ENCODE data around the gene SIGMAR1. TPM values are rescaled to one million over a fixed set of nuclear protein-coding genes. Genes with fewer than 3 reads are reported as not detected.

The SIGMAR1 gene
- total RNA-seq, 6 experiments from 2014 or later = 126 to 148 (median 138) TPM

DNA sequence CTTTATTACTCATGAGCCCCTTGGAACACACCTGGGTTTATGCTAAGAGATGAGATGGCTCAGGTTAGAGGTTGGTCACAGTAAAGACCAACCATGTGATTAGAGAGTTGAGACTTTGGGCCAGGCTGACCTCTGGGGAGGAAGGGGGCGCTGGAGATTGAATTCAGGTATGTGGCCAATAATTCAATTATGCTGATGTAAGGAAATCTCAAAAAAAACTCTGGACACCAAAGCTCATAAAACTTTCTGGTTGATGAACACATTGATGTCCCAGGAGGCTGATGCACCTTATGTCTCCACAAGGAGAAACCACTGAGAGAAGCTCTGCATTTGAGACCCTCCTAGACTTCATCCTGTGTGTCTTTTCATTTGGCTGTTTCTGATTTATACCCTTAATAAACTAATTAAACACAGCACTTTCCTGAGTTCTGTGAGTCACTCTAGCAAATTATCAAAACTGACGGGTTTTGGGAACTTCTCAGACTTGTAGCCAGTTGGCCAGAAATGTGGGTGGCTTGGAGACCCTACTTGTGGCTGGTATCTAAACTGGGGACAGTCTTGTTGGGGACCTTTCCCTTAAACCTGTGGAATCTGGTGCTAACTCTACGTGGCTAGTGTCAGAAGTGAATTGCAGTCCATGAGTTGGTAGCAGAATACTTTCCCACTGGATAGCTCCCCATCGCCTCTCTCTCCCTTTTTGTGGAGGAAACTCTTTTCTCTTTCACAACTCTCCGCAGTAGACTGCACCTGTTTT, 32.4 kb upstream of the SIGMAR1 start:
- DNase-seq = no peak
- H3K27ac Mint-ChIP-seq = no peak overlapping the region
- H3K9me3 Mint-ChIP-seq = peaks cover 7% of the 10 kb centered on the region
- H3K27me3 Mint-ChIP-seq (ENCODE audit: insufficient read depth) = peaks cover 2% of the 10 kb centered on the region; the same call in 1 of the 2 replicates
- peaks cover 20% of the 10 kb centered on the region for H3K4me1 Mint-ChIP-seq (ENCODE audit: low read depth)
- no peak overlapping the region for H3K4me3 Mint-ChIP-seq
- H3K36me3 Mint-ChIP-seq (ENCODE audit: low read depth) = peaks cover 29% of the 10 kb centered on the region
- TF ChIP-seq, protein P1, sequence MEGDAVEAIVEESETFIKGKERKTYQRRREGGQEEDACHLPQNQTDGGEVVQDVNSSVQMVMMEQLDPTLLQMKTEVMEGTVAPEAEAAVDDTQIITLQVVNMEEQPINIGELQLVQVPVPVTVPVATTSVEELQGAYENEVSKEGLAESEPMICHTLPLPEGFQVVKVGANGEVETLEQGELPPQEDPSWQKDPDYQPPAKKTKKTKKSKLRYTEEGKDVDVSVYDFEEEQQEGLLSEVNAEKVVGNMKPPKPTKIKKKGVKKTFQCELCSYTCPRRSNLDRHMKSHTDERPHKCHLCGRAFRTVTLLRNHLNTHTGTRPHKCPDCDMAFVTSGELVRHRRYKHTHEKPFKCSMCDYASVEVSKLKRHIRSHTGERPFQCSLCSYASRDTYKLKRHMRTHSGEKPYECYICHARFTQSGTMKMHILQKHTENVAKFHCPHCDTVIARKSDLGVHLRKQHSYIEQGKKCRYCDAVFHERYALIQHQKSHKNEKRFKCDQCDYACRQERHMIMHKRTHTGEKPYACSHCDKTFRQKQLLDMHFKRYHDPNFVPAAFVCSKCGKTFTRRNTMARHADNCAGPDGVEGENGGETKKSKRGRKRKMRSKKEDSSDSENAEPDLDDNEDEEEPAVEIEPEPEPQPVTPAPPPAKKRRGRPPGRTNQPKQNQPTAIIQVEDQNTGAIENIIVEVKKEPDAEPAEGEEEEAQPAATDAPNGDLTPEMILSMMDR (IDR thresholded peaks at IDR 0.05) = no peak

DNA sequence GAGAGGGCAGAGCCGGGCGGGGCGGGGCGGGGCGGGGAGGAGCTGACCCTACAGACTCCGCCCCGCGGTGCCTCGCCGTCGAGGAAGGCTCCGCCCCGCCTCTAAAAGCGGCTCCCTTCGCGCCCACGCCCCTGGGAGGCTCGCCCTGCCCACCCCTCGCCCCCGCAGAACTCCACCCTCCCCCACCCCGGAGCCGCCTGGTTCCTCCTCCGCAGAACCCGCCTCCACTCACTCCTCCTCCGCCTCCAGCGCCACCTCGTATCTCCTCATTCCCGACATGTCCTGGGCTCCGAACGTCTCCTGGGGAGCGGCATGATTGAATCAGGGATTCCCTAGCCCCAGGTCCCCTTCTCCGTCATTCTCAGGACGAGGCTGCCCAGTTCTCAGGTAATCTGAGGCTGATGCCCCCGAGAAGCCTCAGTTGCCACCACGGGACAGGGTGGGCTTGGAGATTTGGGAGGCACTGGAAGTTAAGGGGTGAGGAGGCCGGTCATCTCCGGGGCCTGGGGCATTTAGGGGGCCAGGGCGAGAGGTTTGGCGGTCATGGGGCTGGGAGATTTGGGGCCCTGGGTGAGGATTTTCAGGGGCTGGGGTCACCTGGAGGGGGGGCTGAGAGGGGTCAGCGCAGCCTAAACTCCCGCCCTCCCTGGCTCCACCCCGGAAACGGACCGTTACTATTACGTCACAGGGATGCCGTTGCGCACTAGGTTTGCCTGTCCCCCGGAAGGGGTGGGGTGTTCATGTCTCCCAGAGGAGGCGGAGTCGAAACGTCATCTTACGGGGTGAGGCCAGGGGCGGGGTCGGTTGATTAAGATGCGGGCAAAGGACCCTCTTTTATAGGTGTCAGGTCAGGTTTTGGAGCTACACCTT, 28.0 kb upstream of the SIGMAR1 start:
- Mint-ChIP-seq H3K36me3 (ENCODE audit: low read depth) (peaks cover 29% of the 10 kb centered on the region), H3K27ac (peak overlapping the region; percentile 97), H3K4me1 (ENCODE audit: low read depth) (peaks cover 31% of the 10 kb centered on the region), H3K9me3 (peaks cover 7% of the 10 kb centered on the region), H3K4me3 (peak overlapping the region; percentile 96), H3K27me3 (ENCODE audit: insufficient read depth) (peaks cover 3% of the 10 kb centered on the region)
- TF ChIP-seq, protein P1 (IDR thresholded peaks at IDR 0.05) = no peak; the same call in 1 of the 2 replicates
- peak; percentile 89 for DNase-seq

DNA sequence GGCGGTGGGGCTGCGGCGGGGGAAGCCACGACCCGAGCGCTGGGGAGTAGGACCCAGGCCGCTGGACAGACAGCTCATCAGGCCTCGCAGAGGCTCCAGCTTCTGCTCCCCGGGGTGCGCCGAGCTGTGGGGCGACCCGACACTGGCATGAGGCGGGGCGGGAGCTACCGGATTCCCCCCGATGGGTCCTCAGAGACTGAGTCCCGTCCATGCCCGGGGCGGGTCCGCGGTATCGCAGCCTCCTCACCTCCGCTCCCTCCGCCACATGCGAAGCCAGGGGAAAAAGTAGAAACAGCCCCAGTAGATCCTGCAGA, 27.4 kb upstream of the SIGMAR1 start:
- no peak for DNase-seq
- TF ChIP-seq, protein P1 (IDR thresholded peaks at IDR 0.05) = no peak
- Mint-ChIP-seq H3K27me3 (ENCODE audit: insufficient read depth) (peaks cover 3% of the 10 kb centered on the region), H3K9me3 (peaks cover 7% of the 10 kb centered on the region), H3K27ac (peak overlapping the region; percentile 97), H3K4me1 (ENCODE audit: low read depth) (peaks cover 31% of the 10 kb centered on the region), H3K4me3 (peak overlapping the region; percentile 96), H3K36me3 (ENCODE audit: low read depth) (peaks cover 25% of the 10 kb centered on the region)

DNA sequence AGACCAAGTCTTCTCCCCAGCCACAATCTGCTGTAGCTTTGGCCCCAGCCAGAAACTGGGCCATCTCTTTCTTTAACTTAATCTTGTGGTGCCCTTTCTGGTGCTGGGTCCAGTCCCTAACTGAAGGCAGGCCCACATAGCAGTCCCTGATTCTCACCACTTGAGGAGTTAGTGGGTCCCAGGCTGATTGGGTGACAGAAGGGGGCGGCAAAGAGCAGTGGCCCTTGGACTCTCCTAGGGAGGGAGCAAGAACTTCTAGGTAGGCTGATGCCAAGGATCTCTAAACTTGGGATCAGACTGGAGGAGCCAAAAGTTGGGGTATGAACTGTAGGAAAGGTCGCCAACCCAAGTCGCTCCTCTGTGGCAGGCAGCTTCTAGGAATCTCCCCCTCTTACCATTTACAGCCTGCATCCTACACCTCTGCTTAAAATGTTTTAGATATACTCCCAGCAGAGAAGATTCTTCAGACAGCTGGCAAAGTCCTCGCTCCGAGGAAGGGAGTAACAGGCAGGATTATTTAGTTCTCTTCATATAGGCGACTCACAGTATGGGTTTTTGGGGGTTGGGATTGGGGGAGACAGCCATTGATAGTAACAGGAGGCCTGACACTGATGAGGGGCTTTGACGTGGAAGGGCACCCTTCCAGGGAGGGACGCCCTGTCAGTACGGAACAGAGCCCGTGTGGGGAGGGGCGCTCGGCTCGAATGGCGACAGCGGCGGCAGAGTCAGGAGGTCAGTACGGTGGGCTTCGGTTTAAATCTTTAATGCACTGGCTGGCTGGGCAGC, 26.9 kb upstream of the SIGMAR1 start:
- Mint-ChIP-seq H3K9me3 (peaks cover 5% of the 10 kb centered on the region), H3K27ac (peak overlapping the region; percentile 82), H3K27me3 (ENCODE audit: insufficient read depth) (peaks cover 3% of the 10 kb centered on the region), H3K4me3 (peak overlapping the region; percentile 96), H3K36me3 (ENCODE audit: low read depth) (peaks cover 20% of the 10 kb centered on the region), H3K4me1 (ENCODE audit: low read depth) (peaks cover 31% of the 10 kb centered on the region)
- DNase-seq = peak; percentile 79
- TF ChIP-seq, protein P1 (IDR thresholded peaks at IDR 0.05) = peak; percentile 90

DNA sequence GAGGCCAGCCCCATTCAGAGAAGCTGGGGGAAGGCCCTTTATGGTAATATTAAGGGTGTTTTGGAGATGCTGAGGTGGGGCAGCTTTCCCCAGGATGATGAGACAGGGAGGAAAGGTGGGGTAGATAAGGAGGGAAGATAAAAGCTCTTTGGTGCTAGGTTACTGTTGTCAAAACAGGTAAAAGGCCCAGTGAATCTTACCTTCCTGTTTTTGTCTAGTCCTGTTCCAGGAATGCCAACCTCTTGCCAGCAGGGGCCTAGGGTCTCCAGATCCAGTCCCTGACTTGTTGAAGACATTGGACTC, 25.7 kb upstream of the SIGMAR1 start:
- no peak overlapping the region for H3K27ac Mint-ChIP-seq
- TF ChIP-seq, protein P1 (IDR thresholded peaks at IDR 0.05) = no peak
- DNase-seq = no peak
- H3K36me3 Mint-ChIP-seq (ENCODE audit: low read depth) = peaks cover 8% of the 10 kb centered on the region; the same call in 1 of the 2 replicates
- peaks cover 31% of the 10 kb centered on the region for H3K4me1 Mint-ChIP-seq (ENCODE audit: low read depth)
- H3K4me3 Mint-ChIP-seq = no peak overlapping the region
- no peaks in the 10 kb centered on the region for H3K9me3 Mint-ChIP-seq
- peaks cover 3% of the 10 kb centered on the region for H3K27me3 Mint-ChIP-seq (ENCODE audit: insufficient read depth)

All from HFFc6 (cell line).